Measurements from ENCODE around the gene ADTRP. TPM values are rescaled to one million over a fixed set of nuclear protein-coding genes. Genes with fewer than 3 reads are reported as not detected.

ADTRP gene
- total RNA-seq, 1 donor from 2014 or later: 0.35 TPM

DNA sequence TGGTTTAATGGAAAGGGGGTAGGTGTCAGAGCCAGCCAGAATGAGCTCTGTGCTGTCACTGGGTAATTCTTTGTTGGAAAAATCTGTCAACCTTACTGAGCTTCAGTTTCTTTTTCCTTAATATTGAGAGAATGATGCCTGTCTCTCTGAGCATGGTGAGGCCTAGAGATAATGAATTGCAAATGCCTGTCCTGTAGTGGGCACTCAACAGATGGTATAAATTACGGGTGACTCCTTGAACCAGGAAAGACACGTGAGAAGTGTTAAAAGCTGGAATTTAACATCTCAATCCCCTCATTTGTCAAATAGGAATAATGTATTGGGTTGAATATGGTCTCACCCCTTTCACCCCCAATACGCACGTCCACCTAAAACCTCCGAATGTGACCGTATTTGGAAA is 74.9 kb downstream of the ADTRP start:
- Mint-ChIP-seq H3K4me1 (ENCODE audit: low read depth) (peaks cover 8% of the 10 kb centered on the region), H3K27me3 (ENCODE audit: low read depth) (no peaks in the 10 kb centered on the region), H3K9me3 (ENCODE audit: low read depth) (no peaks in the 10 kb centered on the region), H3K36me3 (ENCODE audit: low read depth) (no peaks in the 10 kb centered on the region), H3K27ac (ENCODE audit: unreplicated experiment) (no peak overlapping the region), H3K4me3 (ENCODE audit: unreplicated experiment) (no peak overlapping the region)
- DNase-seq (ENCODE audit: low spot score): no peak
- TF ChIP-seq, protein P1, sequence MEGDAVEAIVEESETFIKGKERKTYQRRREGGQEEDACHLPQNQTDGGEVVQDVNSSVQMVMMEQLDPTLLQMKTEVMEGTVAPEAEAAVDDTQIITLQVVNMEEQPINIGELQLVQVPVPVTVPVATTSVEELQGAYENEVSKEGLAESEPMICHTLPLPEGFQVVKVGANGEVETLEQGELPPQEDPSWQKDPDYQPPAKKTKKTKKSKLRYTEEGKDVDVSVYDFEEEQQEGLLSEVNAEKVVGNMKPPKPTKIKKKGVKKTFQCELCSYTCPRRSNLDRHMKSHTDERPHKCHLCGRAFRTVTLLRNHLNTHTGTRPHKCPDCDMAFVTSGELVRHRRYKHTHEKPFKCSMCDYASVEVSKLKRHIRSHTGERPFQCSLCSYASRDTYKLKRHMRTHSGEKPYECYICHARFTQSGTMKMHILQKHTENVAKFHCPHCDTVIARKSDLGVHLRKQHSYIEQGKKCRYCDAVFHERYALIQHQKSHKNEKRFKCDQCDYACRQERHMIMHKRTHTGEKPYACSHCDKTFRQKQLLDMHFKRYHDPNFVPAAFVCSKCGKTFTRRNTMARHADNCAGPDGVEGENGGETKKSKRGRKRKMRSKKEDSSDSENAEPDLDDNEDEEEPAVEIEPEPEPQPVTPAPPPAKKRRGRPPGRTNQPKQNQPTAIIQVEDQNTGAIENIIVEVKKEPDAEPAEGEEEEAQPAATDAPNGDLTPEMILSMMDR (IDR thresholded peaks at IDR 0.05): no peak

- DNase-seq (ENCODE audit: low spot score): no peak
- H3K9me3 Mint-ChIP-seq (ENCODE audit: low read depth): no peaks in the 10 kb centered on the region
- no peak overlapping the region for H3K4me3 Mint-ChIP-seq (ENCODE audit: unreplicated experiment)
- no peak overlapping the region for H3K27ac Mint-ChIP-seq (ENCODE audit: unreplicated experiment)
- no peaks in the 10 kb centered on the region for H3K36me3 Mint-ChIP-seq (ENCODE audit: low read depth)
- H3K4me1 Mint-ChIP-seq (ENCODE audit: low read depth): peaks cover 8% of the 10 kb centered on the region
- TF ChIP-seq, protein P1 (IDR thresholded peaks at IDR 0.05): no peak
- no peaks in the 10 kb centered on the region for H3K27me3 Mint-ChIP-seq (ENCODE audit: low read depth)
Observed at GRCh38 chr6:11702500-11703130, 76.0 kb downstream of the ADTRP start.

GRCh38 chr6:11702089-11702488 is 76.5 kb downstream of the ADTRP start:
- H3K9me3 Mint-ChIP-seq (ENCODE audit: low read depth): no peaks in the 10 kb centered on the region
- H3K4me1 Mint-ChIP-seq (ENCODE audit: low read depth): peaks cover 8% of the 10 kb centered on the region
- TF ChIP-seq, protein P1 (IDR thresholded peaks at IDR 0.05): no peak
- H3K36me3 Mint-ChIP-seq (ENCODE audit: low read depth): no peaks in the 10 kb centered on the region
- no peak for DNase-seq (ENCODE audit: low spot score)
- no peak overlapping the region for H3K4me3 Mint-ChIP-seq (ENCODE audit: unreplicated experiment)
- no peaks in the 10 kb centered on the region for H3K27me3 Mint-ChIP-seq (ENCODE audit: low read depth)
- H3K27ac Mint-ChIP-seq (ENCODE audit: unreplicated experiment): no peak overlapping the region

- Mint-ChIP-seq H3K4me3 (ENCODE audit: unreplicated experiment) (no peak overlapping the region), H3K27ac (ENCODE audit: unreplicated experiment) (no peak overlapping the region), H3K9me3 (ENCODE audit: low read depth) (peaks cover under 1% of the 10 kb centered on the region), H3K36me3 (ENCODE audit: low read depth) (no peaks in the 10 kb centered on the region), H3K4me1 (ENCODE audit: low read depth) (peaks cover 8% of the 10 kb centered on the region), H3K27me3 (ENCODE audit: low read depth) (no peaks in the 10 kb centered on the region)
- no peak for DNase-seq (ENCODE audit: low spot score)
- TF ChIP-seq, protein P1 (IDR thresholded peaks at IDR 0.05): no peak
Observed at GRCh38 chr6:11701573-11701972, 77.0 kb downstream of the ADTRP start.

DNA sequence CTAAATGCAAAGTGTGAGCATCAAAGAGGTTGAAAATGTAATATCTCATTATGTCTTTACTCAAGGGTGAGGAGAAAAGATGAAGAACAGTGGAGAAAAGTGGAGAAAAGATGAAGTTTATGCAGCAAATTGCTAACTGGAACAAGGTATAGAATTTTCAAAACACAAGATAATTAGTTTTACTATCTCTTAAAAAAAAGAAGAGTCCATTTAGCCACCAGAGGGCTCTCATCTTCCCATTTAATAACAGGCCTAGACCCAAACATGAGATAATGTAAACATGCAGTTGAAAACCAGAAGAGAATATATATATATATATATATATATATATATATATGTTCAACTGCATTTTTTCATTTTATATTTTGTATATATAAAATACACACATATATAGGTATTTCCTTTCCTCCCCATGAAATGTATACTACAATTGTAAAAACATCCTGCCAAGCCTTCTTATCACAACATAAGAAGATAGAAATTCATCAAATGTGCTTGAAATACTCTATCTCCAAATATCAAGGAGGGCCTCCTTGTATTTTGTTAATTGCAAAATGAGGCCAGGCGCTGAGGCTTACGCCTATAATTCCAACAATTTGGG is 78.4 kb downstream of the ADTRP start:
- DNase-seq (ENCODE audit: low spot score): no peak
- TF ChIP-seq, protein P1 (IDR thresholded peaks at IDR 0.05): peak; percentile 83
- Mint-ChIP-seq H3K27ac (ENCODE audit: unreplicated experiment) (no peak overlapping the region), H3K27me3 (ENCODE audit: low read depth) (no peaks in the 10 kb centered on the region), H3K4me3 (ENCODE audit: unreplicated experiment) (no peak overlapping the region), H3K4me1 (ENCODE audit: low read depth) (peaks cover 8% of the 10 kb centered on the region), H3K9me3 (ENCODE audit: low read depth) (peaks cover 6% of the 10 kb centered on the region), H3K36me3 (ENCODE audit: low read depth) (no peaks in the 10 kb centered on the region)
